SIG-M5 (cell line): Measurements from ENCODE around the gene GFPT2.

ENCODE experiments used
- DNase-seq: peaks from one replicate; lab custom pipeline; 2025; lab: John Stamatoyannopoulos, UW

Gene GFPT2

DNA sequence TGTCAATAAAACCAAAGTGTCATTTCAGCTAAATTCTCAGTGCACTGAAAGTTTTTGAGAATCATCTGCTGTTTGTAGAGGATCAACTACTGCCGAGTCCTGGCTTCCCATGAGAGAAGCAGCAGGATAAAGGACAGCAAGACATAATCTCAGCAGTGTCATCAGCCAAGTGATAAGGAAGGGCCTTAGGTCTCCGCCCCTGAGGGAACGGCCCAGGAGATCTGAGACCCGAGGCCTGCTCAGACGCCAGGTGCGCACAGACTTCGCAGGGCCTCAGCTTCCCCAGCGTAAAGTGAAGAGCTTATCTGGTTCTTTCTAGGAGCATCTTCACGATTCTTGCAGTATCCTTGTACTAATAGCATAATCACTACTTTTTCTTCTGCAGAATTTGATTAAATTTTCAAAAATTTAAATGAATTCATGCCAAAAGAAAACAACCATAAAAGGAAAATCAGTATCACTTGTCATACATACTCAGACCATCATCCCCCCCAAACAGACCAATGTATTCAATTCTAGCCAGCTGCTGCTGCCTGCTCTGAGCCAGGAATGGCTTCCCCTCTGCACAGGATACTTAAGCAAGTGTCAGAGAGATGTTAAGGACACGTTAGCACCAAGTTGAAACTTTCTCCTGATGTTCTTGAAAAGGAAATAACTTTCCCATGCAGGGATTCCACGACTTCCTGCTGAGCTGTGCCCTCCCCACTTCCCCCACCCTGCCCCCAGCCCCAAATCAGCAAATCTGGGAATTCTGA lies 2.2 kb downstream of the GFPT2 start:
- DNase-seq, result no peak

DNA sequence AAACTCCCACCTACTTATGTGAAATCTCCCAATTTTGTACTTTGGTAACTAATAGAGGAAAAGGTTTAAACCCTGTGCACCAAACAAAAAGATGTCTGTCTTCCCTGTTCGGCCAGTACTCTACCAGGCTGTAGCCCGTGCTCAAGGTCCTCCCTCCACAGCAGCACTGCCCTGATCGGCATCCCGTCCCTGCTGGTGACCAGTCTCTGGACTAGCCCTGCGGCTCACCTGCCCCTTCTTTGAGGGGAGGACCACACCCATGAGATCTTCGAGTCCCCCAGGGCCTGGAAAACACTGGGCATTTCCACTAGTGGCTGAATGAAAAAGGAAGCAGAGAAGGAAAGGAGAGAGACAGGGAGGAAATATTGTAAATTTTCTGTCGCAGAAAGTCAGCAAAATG lies 2.8 kb downstream of the GFPT2 start:
- no peak for DNase-seq

DNA sequence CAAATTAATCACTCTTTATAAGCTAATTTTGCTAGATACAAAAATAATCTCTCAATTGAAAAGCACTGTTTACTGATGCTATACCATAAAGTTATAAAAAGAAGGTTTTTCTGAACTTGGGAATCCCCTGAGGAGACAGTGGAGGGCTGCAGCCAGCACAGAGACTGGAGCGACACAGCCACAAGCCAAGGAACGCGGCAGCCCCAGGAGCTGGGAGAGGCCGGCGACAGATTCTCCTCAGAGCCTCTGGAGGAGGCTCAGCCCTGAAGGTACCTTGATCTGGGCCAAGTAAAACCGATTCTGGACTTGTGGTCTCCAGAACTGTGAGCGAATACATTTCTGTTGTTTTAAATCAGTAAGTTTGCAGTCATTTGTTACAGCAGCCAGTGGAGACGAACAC lies 3.7 kb downstream of the GFPT2 start:
- DNase-seq, result no peak

GRCh38 chr5:180348336-180348735 lies 4.8 kb downstream of the GFPT2 start:
- DNase-seq, result no peak

DNA sequence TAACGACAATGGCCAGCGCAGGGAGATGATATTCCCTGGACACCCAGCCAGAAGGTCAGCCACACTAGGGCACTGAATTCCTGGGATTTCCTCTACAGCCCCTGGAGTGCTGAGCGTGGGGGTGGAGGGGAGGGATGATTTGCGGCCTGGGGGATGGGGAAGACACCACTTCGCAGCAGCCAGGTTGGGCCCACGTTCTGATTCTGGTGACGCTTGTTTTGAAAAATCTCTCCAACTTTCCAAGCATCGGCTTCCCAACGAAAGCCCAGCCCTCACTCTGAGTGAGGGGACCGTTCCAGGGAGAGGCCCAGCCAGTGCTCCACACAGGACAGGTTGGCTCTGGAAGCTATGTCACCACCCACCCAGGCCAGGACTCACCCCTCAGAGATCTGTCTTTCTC lies 5.4 kb downstream of the GFPT2 start:
- DNase-seq, result no peak

- no peak for DNase-seq
These were observed 6.8 kb downstream of the GFPT2 start for GRCh38 chr5:180346358-180346757.

- no peak for DNase-seq
These were observed 7.4 kb downstream of the GFPT2 start for GRCh38 chr5:180345781-180346180.

DNA sequence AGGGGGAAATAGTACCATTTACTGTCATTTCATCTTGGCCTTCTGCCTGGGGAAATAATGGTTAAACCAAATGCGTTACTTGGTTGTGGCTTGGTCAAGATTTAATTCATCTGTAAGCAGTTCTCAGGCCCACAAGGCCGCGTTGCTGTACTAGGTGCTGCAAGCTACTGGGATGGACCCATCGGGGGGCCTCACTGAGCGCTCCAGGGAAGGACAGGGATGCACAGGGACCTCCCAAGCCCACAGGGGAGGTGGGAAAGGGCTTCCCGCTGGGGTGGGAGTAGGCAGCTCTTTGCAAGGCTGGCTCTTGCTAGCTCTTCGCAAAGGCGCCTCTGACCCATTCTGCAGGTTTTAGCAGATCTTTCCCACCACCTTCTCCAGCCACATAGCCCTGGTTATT lies 8.0 kb downstream of the GFPT2 start:
- DNase-seq, result no peak

DNA sequence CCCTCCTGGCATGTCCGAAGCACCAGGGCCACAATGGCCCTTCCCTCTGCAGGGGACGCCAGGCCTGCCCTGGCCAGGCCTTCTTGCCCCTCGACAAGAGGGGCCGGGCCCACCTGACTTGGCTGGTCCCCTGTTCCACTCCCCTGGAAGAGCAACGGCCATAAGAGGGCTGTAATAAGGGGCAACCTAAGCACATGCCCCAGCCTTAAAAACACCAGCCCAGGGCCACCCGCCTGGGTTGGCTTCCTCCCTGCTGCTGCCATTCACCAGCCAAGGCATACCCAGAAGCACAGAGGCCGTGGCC lies 8.5 kb downstream of the GFPT2 start:
- DNase-seq, result no peak

- no peak for DNase-seq
These were observed 9.1 kb downstream of the GFPT2 start for GRCh38 chr5:180343831-180344695.

DNA sequence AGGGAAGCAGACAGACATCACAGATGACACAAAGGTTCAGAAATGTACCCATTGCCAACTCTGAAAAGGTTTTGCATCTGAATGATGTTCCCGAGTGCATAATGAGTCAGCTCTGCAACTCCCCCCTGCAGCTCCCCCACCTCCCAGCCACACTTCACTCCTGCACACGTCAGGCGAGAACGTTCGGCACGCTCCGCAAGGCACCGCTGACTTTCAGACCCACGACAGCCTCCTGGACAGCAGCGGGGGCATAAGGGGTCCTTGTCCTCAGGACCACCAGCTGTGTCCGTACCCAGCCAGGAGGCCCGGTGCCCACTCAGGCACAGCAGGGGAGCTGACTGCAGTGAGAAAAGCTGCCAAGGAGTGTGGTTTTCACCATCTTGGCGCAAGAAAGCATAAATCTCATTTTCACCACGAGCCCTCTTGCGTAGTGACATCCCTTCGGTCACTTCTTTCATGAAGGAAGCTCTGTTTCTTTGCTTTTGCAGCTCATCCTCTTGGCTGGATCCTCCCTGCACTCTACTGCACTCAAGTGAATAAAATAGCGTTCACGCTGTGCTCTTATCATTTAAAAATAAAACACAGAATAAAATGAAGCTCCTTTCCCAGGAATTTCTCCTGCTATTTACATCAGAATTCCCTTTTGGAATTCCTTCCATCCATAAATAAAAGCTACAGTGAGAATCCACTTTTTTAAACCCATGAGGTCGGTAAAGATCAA lies 9.9 kb downstream of the GFPT2 start:
- DNase-seq, result no peak

GRCh38 chr5:180341595-180341994 lies 11.5 kb downstream of the GFPT2 start:
- DNase-seq, result no peak

DNA sequence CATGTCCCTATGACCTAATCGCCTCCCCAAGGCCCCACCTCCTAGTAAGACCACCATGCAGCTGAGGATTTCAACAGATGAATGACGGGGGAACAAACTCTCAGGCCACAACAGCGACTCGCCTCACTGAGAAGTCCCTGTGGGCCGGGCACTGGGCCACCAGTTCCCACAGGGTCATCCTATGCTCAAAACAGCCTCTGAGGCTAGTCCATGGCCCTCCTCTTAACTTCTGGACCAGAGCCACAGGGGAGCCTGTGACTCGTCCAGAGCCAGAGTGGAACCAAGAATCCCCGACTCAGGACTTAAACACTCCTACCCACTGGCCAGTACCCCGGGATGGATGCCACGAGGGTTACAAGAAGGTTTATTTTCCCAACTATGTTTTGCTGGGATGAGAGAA lies 12.3 kb downstream of the GFPT2 start:
- DNase-seq, result no peak

DNA sequence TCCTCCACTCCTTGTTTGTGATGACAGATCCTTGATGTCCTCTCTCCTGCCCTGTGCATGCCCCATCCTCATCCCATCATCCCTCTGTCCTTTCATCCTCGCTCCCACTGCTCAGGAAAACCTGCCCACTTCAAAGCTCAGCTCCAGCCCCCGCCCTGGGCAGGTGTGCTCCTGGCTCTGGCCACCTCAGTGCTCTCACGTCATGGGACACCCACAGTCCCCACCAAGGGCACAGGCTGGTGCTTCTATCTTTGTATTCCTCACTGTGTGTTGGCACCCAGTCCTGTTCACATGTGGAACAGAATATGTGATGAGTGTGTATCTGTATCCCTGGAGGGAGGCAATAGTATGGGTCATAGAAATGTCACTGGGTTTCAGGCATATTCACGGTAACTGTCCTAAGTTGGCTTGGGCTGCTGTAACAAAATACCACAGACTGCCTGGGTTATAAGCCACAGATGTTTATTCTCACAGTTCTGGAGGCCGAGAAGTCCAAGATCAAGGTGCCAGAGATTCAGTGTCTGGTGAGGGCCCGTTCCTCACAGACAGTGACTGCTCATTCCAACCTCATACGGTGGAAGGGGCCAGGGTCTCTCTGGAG lies 13.5 kb downstream of the GFPT2 start:
- DNase-seq, result no peak

DNA sequence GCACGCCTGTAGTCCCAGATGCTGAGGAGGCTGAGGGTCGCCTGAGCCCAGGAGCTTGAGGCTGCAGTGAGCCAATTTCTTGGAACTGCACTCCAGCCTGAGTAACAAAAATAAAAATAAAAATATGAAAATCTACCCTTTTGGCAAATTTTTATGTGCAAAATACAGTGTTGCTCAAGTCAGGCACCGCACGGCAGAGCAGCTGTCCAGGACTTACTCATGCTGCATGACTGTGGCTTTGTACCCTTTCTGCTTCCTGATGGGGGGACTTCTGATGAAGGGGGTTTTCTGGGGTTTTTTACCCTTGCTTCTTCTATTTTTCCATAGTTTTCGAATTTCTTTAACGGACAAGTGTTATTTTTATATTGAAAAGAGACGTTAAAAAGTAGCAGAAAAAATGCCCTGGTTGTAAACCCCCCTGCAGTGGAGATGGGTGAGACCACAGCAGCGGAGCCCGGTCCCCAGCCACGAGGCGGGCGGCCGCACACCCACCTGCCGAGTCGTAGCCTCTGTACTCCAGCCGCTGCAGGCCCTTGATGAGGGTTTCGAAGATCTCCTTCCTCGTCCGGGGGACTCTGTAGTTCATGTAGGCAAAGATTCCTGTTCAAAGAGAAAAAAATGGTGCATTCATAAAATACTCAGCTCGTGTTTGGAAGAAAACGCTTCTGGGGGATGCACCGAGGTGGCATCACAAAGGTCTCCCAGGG lies 15.0 kb downstream of the GFPT2 start:
- DNase-seq, result no peak

GRCh38 chr5:180336234-180337020 lies 16.7 kb downstream of the GFPT2 start:
- no peak for DNase-seq

DNA sequence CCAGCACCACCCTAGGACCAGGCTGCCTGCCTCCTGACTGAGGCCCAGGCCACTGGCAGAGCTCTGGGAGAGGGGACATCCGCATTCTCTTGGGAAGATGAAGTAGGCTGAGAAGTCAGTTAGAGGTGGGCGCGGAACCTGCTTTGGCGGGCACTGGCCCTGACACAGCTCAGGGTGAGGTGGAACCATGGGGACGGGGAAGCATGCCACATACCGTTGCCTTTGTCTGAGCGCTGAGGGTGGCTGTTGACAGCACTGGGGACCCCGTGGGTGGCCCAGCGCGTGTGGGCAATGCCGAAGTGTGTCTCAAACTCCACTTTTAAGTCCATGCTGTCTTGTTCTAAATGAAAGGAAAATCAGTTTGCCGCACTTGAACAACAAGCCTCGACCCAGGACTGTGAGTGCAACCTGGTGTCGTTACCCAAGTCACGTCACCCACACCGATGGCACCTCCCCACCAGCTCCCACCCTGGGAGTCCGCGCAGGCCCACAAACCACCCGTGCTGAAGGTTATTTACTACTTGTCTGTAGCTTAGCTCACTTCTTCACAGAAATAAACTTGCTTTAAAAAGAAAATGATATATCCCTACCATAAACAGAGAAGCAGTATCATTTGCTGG lies 17.4 kb downstream of the GFPT2 start:
- DNase-seq, result no peak

DNA sequence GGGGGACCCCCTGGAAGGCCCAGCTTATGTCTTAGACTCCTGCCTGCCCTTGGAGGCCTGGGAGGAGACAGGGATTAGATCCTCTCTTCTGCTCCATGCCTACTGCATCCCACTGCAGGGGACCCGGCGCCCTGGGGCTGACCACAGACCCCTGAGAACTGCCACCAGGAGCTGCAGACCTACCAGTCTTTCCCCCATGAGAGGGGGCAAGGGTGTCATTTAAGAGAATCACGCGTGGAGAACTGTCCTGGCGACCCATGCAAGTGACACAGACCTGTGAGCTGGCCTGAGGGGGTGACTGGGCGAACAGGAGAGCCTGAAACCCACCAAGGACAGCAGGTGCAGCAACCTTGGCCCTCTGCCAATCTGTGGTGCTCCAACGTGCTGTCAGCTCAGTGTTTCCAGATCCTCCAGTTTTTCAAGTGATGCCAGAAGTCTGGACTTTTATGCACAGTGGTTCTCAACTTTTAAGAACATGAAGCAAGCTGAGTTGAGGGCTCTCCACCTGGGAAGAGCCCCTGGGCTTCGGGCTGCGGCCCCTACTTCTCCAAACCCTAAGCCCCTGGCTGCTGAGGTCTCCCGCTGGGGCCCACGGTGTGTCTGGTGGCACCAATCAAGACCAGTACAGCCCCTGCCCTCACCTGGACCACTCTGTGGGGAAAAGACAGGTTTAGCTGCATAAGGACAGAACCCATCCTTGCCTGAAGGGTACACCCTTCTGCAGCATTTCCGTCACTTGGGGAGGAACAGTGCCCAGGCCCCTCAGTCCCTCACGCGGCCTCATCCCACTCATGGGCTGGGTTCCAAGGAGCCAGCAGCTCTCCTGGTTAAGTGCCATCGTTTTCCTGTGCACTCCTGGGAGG lies 18.2 kb downstream of the GFPT2 start:
- DNase-seq, result no peak

DNA sequence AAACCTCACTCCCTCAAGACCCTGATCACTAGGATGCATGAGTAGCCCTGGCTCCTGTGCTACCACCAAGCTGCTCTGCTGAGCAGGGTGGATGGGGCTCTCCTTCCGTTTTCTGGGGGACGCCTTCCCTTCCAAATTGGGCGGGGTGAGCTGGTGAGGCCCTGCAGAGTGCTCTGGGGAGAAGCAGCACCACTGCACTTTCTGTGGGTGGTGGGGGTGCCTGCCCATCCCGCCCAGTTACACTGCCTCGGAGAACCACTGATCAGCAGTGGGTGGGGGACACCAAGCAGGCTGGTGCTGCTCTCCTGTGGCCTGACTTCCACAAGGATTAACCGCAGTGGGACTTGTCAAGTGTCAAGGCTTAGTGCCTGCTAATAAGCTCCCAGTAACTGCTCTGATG lies 19.0 kb downstream of the GFPT2 start:
- no peak for DNase-seq

DNA sequence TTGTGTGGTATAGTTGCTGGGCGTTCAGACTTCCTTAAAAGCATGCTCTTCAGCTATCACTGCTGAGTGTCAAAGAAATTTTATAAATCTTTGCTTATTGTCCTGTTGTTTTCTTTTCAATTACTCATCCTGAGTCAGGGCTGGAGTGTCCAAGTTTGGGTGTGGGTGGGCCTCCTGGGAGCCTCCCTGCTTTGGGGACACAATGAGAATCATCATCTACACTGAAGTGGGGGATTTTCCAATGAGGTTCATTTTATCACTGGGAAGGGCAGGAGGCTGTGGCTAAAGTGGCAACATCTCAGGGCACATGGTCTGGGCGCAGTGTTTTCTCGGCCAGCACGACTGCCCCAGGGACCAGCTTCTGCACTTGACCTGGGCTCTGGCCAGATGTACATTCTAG lies 19.5 kb downstream of the GFPT2 start:
- no peak for DNase-seq
